RWPE1 (cell line): ENCODE data around the gene LIMK1.
A peak's percentile ranks its signal among the peaks of the same experiment; 100 is the strongest.

Experiments
- CTCF ChIA-PET: fragments of 350-600 bp; sonication (Branson Sonifier 250); formaldehyde crosslinking; extraction: SDS; loops from one replicate; lab custom pipeline; 2021; lab: Yijun Ruan, JAX
- POLR2A ChIA-PET: fragments of 400-600 bp; formaldehyde crosslinking; extraction: SDS; loops from one replicate; lab custom pipeline; 2020; ENCODE audit warnings: antibody characterized with exemption; ENCODE audit not compliant: low non-redundant PET; lab: Yijun Ruan, JAX
- DNase-seq: peaks from one replicate; pipeline ENCODE4 v3.0.0; 2012; ENCODE audit warnings: low spot score
- H3K27ac ChIP-seq: fragments of 450-650 bp; 2 replicates; pipeline ENCODE4 v1.5.1; 2017
- TF ChIP-seq, protein P1 (sequence below): fragments of 450-650 bp; conservative IDR thresholded peaks from 2 replicates; pipeline ENCODE4 v1.5.1; 2017; ENCODE audit warnings: low read depth, mild to moderate bottlenecking

The LIMK1 gene

DNA sequence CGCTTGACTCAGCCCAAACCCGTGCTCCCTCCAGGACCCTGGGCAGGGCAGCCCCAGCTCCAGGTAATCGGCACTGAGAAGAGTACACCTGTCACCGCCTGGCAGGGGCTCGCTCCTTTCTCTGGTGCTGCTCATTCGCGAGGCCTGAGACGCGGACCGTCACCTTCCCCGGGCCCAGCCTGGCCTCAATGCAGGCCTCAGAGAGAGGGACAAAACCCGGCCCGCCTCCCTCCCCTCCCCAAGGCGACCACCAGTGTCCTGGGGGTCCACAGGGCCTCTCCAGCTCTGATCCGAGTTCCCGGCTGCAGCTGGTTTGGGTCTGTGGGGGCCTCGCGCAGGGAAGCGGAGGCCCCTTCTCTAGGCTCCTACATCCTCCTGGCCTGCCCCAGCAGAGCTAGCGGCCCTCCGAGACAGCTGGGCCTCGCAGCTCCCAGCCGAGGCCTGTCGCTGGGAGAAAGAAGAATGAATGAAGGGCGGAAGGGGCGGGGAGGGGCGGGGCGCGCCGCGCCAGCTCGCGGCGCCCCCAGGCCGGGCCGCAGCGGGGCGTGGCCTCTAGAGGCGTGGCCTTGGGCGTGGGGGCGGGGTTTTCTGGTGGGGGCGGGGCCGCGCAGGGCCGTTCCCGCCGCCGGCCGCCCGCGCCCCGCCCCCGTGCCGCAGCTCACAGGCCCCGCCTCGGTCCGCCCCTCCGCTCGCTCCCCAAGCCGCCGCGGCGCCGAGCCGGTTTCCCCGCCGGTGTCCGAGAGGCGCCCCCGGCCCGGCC is at the start of gene LIMK1:
TSS of gene LIMK1 (plus strand) at position 688 of the 760 bp plus-strand sequence. CDS start 187 bp downstream, outside the sequence.
- peak; percentile 86 for DNase-seq
- H3K27ac ChIP-seq: peak within 1 kb of the TSS; percentile 85
- POLR2A ChIA-PET: no interaction called here
- TF ChIP-seq, protein P1, sequence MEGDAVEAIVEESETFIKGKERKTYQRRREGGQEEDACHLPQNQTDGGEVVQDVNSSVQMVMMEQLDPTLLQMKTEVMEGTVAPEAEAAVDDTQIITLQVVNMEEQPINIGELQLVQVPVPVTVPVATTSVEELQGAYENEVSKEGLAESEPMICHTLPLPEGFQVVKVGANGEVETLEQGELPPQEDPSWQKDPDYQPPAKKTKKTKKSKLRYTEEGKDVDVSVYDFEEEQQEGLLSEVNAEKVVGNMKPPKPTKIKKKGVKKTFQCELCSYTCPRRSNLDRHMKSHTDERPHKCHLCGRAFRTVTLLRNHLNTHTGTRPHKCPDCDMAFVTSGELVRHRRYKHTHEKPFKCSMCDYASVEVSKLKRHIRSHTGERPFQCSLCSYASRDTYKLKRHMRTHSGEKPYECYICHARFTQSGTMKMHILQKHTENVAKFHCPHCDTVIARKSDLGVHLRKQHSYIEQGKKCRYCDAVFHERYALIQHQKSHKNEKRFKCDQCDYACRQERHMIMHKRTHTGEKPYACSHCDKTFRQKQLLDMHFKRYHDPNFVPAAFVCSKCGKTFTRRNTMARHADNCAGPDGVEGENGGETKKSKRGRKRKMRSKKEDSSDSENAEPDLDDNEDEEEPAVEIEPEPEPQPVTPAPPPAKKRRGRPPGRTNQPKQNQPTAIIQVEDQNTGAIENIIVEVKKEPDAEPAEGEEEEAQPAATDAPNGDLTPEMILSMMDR: no peak
- CTCF ChIA-PET: interaction anchor here (1.6 kb wide), 1 partner anchor 123 kb away, joined by 7 read pairs; no protein-coding TSS in a partner anchor

DNA sequence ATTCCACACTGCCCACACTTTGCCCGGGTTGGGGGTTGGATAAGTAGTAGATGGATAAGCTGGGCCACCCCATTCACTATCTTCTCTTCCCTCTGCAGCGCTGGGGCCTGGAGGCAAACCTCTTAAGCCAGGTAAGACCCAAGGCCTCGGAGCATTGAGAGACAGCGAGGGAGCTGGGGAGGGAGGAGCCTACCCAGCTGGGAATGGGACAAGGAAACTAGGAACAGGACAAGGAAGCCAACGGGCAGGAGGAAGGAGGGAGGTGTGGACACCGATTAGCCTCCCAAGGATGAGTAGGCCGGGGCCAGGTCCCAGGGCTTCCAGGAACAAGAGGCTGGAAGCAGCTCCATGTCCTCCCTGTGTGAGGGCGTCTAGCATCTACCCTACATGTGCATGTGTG is 46.0 kb upstream of the LIMK1 start:
- peak overlapping the region; percentile 85 for H3K27ac ChIP-seq
- CTCF ChIA-PET: interaction anchor here (1.6 to 2.2 kb wide), 2 partner anchors 11 kb away, joined by 6 to 7 read pairs; no protein-coding TSS in a partner anchor
- TF ChIP-seq, protein P1: no peak
- POLR2A ChIA-PET: no interaction called here
- DNase-seq: no peak

- POLR2A ChIA-PET: no interaction called here
- CTCF ChIA-PET: interaction anchor here (2.2 kb wide), 1 partner anchor 12 kb away, joined by 7 read pairs; no protein-coding TSS in a partner anchor
These were observed 45.2 kb upstream of the LIMK1 start for GRCh38 chr7:74038194-74038961.

GRCh38 chr7:74039337-74039736 is 44.3 kb upstream of the LIMK1 start:
- TF ChIP-seq, protein P1: no peak
- ChIA-PET POLR2A (no interaction called here), CTCF (interaction anchor here (0.9 to 2.2 kb wide), 2 partner anchors 13 to 167 kb away, joined by 3 to 7 read pairs; no protein-coding TSS in a partner anchor)
- H3K27ac ChIP-seq: peak overlapping the region; percentile 85
- no peak for DNase-seq

More at GRCh38 chr7:74038194-74038961, 45.2 kb upstream of the LIMK1 start:
- TF ChIP-seq, protein P1: no peak
- peak overlapping the region; percentile 85 for H3K27ac ChIP-seq
- no peak for DNase-seq

GRCh38 chr7:74040101-74040790 is 43.4 kb upstream of the LIMK1 start:
- ChIA-PET POLR2A (no interaction called here), CTCF (interaction anchor here (0.5 to 2.2 kb wide), 2 partner anchors 13 to 336 kb away, joined by 3 to 7 read pairs; no protein-coding TSS in a partner anchor)
- DNase-seq: no peak
- TF ChIP-seq, protein P1: no peak
- peak overlapping the region; percentile 85 for H3K27ac ChIP-seq
